Measurements from ENCODE around the gene CMTM1.
A peak's percentile ranks its signal among the peaks of the same experiment; 100 is the strongest.
"Not testable (repeated sequence)": the region's sequence is repeated elsewhere in the genome, so short reads cannot be mapped to it uniquely, and the experiment has no call there.

Gene CMTM1

GRCh38 chr16:66596559-66596958 lies 30.3 kb downstream of the CMTM1 start:
- DNase-seq: not testable (repeated sequence)

DNA sequence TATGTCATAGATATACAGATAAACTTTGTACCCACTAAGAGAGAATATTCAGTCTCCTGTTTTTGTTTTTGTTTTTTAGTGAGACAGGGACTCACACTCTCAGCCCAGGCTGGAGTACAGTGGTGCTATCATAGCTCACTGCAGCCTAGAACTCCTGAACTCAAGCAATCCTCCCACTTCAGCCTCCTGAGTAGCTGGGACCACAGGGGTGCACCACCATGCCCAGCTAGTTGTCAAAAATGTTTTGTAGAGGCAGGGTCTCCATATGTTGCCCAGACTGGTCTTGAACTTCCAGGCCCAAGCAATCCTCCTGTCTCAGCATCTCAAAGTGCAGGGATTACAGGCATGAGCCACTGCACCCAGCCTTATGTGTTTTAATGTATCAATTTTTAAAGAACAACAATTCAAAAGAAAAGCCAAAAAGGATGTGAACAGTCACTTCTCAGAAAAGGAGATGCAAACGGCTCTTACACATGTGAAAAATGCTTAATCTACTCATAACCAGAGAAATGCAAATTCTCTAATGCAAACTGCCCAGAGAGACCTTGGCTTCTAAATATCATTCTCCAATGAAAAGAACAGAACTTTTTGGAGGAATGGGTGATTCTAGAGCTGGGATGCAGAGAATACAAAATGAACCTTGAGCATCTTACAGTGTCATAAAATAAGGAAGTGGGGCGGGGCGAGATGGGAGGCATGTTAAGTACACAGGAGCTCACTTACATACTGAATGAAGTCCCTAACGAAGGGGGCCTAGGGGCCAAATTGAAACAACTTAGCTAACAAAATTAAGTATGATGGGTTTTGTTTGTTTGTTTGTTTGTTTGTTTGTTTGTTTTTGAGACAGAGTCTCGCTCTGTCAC lies 31.0 kb downstream of the CMTM1 start:
- DNase-seq: no peak

DNA sequence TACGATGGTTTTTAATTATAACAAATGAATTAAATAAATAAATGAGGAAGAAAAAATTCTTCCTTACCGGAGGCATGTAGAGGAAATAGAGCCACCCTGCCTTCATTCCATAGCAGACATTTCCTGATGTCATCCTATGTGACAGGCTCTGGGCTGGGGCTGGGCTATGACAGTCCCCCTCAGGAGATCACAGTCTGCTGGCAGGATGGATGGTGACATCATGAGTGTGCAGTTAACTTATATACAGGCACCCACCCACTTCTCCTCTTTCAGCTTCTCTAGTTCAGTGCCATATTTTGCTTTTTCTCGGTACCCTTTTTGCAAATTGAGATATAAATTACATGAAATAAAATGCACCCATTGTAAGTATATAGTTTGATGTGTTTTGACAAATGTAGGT lies 31.9 kb downstream of the CMTM1 start:
- DNase-seq: no peak

DNA sequence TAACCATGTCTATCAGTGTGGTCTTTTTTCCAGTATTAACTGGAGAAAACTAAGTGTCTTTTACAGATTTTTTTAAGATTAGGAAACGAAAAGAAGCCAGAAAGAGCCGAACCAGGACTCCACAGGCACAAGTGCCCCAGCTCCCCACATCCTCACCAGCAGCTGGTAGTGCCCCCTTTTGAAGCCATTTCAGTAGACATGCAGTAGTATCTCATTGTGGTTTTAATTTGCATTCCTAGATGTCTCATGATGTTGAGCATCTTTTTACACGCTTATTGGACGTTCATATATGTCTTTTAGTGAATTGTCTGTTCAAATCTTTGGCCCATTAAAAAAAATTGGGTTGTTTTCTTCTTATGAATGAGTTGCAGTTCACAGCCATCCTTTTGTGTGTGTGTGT lies 33.5 kb downstream of the CMTM1 start:
- DNase-seq: no peak

DNA sequence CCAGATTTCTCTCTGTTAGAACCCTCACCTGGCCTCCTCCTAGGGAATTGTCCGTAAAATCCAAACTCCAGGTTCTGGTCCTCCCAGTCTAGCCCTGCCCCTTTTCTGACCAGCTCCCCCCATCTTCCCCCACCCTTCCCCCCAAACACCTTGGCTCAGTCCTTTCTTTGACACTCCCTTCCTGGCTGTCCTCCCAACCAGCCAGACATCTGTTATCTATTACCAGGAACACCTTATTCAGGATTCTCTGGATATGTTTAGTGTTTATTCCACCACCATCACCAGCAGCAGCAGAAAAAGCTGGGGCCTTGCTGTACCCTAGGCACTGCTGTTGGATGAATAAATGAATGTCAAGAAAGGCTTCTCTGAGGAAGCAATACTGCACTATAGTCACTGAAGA lies 34.2 kb downstream of the CMTM1 start:
- DNase-seq: no peak

DNA sequence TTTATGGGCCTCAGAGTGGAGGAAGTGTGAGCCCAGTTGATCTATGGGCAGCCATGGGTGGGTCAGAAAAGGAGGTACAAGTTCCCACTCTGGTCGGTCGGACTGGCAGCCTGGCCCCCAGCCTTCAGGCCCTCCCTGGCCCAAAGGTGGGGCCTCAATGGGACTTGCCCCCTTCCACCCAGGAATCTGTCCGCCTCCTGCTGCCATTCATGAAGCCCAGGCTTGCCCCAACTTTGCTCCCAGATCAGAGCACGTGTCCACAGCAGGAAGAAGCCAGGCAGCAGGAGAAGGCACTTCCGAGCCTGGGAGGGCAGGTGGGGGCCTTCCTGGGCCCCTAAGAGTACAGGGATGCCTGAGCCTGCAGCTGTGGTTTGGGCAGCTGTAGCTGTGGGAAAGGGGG lies 35.2 kb downstream of the CMTM1 start:
- DNase-seq: no peak

GRCh38 chr16:66603537-66604375 lies 37.5 kb downstream of the CMTM1 start:
- DNase-seq: peak; percentile 84

DNA sequence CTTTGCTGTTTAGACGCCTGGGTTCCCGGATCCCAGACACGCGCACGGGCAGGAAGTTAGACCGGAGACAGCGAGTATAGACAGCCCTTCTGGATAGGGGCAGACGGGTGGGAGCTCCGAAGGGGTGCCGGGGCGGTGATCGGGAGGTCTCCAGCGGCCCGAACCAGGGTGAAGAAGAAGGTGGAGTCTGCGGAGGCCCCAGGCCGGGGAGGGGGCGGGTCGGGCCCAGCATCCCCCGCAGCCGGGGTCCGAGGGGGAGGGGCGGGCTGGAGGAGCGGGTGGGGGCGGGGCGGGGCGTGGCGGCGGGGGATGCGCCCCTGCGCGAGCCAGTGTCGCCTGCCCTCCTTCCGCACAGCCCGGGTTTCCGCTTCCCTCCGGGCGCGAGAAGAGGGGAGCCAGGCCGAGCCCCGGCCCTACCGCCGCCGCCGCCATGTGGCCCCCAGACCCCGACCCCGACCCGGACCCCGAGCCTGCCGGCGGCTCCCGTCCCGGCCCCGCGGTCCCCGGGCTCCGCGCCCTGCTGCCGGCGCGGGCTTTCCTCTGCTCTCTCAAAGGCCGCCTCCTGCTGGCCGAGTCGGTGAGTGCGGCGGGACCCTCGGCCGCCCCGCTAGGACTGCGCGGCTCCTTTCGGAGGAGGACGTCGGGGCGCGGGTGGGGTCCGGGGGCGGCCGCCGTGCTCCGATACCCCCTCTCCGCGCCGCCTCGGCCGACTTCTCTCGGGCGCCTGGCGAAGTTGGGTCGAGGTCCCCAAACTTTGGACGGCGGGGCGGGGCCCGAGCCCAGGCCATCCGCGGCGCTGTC lies 38.3 kb downstream of the CMTM1 start, which contains the start of gene CMTM3:
Gene CMTM3, plus strand, starts transcription at position 329 of the 801 bp plus-strand sequence. Its CDS starts 102 bp downstream, at position 431.
- peak; percentile 93 for DNase-seq

- no peak for DNase-seq
These were observed 39.1 kb downstream of the CMTM1 start for GRCh38 chr16:66605177-66605978.

GRCh38 chr16:66605979-66606751 lies 39.9 kb downstream of the CMTM1 start:
- no peak for DNase-seq

GRCh38 chr16:66608241-66609138 lies 42.3 kb downstream of the CMTM1 start:
- DNase-seq: peak; percentile 95

DNA sequence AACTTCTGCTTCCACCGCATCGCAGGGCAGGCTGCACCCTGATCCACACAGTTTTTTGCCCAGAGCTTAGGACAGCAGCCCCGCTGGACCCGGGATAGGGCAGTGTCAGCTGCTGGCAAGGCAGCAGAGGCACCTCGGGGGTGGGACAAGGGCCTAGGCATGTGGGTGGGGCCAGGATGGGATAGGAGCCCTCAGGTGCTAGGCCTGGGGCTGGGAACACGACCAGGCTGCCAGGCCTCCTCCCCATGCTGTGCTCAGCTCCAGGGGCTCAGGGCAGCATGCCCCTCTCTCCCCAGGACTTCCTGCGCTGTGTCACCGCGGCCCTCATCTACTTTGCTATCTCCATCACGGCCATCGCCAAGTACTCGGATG lies 42.9 kb downstream of the CMTM1 start:
- no peak for DNase-seq

- DNase-seq: no peak
These were observed 44.0 kb downstream of the CMTM1 start for GRCh38 chr16:66610111-66610820.

- DNase-seq: not testable (repeated sequence)
These were observed 45.7 kb downstream of the CMTM1 start for GRCh38 chr16:66611911-66612310.

DNA sequence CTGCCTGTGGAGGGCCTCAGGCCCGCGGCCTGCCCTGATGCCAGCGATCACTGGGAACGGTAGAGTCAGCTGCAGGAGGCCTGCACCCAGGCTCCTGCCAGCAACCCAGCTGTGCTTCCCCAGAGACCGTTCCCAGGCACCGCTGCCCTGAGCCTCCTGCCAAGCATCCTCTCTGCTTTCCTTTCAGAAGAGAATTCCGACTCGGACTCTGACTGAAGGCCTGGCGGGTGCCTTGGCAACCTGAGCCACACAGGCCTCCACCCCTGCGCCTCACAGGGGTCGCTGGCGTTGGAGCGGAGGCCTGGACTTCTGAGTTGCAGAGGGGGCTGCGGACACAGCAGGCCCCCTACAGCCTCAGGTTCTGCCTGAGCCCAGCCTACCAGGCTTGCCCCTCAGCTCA lies 46.2 kb downstream of the CMTM1 start:
- DNase-seq: no peak

DNA sequence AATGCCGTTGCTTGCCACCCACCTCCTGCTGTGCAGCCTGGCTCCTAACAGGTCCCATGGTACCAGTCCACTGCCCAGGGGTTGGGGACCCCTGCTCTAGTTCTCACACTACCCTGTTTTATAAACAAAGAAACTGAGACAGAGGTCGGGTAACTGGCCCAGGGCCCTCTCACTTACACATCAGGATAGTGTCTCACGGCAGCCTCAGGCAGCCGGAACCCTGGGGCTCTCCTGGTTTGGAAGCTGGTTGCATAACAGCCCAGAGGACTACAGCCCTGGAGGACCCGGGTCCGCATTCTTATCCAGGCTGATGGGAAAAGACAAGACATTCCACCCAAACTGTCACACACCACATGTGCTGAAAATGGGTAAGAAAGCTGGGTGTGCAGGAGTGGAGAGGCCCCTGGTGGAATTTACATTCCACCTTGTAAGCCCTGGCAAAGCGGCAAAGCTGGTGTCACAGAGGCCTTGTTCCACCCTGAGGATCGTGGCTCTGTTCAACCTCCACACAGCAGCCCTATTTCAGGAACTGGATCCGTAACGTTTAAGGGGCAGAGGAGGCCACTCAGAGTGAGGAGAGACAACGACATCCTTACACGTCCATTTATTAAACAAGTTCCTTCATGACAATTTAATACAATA lies 48.0 kb downstream of the CMTM1 start:
- DNase-seq: no peak

DNA sequence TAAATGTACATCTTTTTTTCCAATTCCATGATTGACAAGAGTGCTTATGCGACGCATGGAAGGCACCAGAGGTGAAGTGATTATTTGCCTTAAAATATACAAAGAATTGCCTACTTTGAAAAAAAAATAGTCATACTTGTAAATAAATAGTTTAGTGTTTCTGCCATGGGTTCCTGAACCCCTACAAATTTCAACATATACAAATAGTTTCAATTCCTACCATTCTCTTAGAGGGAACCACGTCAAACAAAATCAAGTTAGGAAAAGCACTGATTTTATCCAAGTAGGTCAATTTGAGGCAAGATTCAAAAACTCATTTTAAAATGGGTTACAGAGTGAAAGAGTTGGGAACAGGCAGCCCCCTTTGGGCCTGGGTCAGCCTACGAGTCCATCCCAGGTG lies 49.9 kb downstream of the CMTM1 start:
- DNase-seq: no peak

- no peak for DNase-seq
These were observed 50.4 kb downstream of the CMTM1 start for GRCh38 chr16:66616592-66616991.

- DNase-seq: no peak
These were observed 50.8 kb downstream of the CMTM1 start for GRCh38 chr16:66617010-66617434.
